Stimulated activated CD8-positive, alpha-beta memory T cell treated with anti-CD3 and anti-CD28 coated beads, Interleukin-2, amount 100 ng/mL, for 48 hours (primary cell): ENCODE data around the gene DYRK4.
"Not testable (repeated sequence)": the region's sequence is repeated elsewhere in the genome, so short reads cannot be mapped to it uniquely, and the experiment has no call there.

ENCODE experiments used
- DNase-seq, 2 donors: peaks; one replicate each; pipeline ENCODE4 v3.0.0-alpha.2; 2020; ENCODE audit warnings: low read depth in 2 of 2

DYRK4 gene

GRCh38 chr12:4562034-4562657 lies at the start of gene DYRK4:
DYRK4 (plus strand) TSS chr12:4562208; CDS start chr12:4562246, 38 bp downstream.
- no peak for DNase-seq

GRCh38 chr12:4518106-4518728 lies 43.8 kb upstream of the DYRK4 start:
- DNase-seq = no peak

- DNase-seq = not testable (repeated sequence)
Measured at GRCh38 chr12:4523443-4523842, 38.6 kb upstream of the DYRK4 start.

GRCh38 chr12:4526923-4527546 lies 35.0 kb upstream of the DYRK4 start:
- no peak for DNase-seq

- no peak for DNase-seq
Measured at GRCh38 chr12:4530160-4530559, 31.8 kb upstream of the DYRK4 start.

- no peak for DNase-seq
Measured at GRCh38 chr12:4530982-4531586, 30.9 kb upstream of the DYRK4 start.

GRCh38 chr12:4535092-4535491 lies 26.9 kb upstream of the DYRK4 start:
- no peak for DNase-seq

- no peak for DNase-seq
Measured at GRCh38 chr12:4535871-4536270, 26.1 kb upstream of the DYRK4 start.

GRCh38 chr12:4538207-4539160 lies 23.5 kb upstream of the DYRK4 start, which contains the start of gene RAD51AP1:
RAD51AP1 (plus strand) TSS chr12:4538890; CDS start chr12:4538940, 50 bp downstream.
- DNase-seq = peak; percentile 87 to 89

GRCh38 chr12:4539167-4539870 lies 22.7 kb upstream of the DYRK4 start:
- DNase-seq = no peak

- no peak for DNase-seq
Measured at GRCh38 chr12:4540170-4540569, 21.8 kb upstream of the DYRK4 start.

- DNase-seq = no peak
Measured at GRCh38 chr12:4540638-4541037, 21.4 kb upstream of the DYRK4 start.

GRCh38 chr12:4545195-4545594 lies 16.8 kb upstream of the DYRK4 start:
- no peak for DNase-seq

GRCh38 chr12:4552191-4552590 lies 9.8 kb upstream of the DYRK4 start:
- DNase-seq = no peak

- DNase-seq = no peak
Measured at GRCh38 chr12:4553943-4554342, 8.1 kb upstream of the DYRK4 start.

- DNase-seq = no peak
Measured at GRCh38 chr12:4555804-4556203, 6.2 kb upstream of the DYRK4 start.

- no peak for DNase-seq
Measured at GRCh38 chr12:4556735-4557530, 5.1 kb upstream of the DYRK4 start.

- no peak for DNase-seq
Measured at GRCh38 chr12:4557586-4557985, 4.4 kb upstream of the DYRK4 start.

- no peak for DNase-seq
Measured at GRCh38 chr12:4558171-4558570, 3.8 kb upstream of the DYRK4 start.

GRCh38 chr12:4563336-4563735 lies 1.3 kb downstream of the DYRK4 start:
- DNase-seq = no peak
